Measurements from ENCODE around the gene ZNF710.
"Not testable (repeated sequence)": the region's sequence is repeated elsewhere in the genome, so short reads cannot be mapped to it uniquely, and the experiment has no call there.

Gene ZNF710

GRCh38 chr15:90001062-90001682 is at the start of gene ZNF710:
TSS of gene ZNF710 (plus strand) at chr15:90001324. CDS start at chr15:90067138, 65,814 bp downstream.
- peak; percentile 30 for DNase-seq (ENCODE audit: low spot score)

- no peak for DNase-seq (ENCODE audit: low spot score)
Measured at GRCh38 chr15:89954541-89954940, 46.6 kb upstream of the ZNF710 start.

GRCh38 chr15:89955449-89955998 is 45.6 kb upstream of the ZNF710 start:
- DNase-seq (ENCODE audit: low spot score): not testable (repeated sequence)

GRCh38 chr15:89958107-89958805 is 42.9 kb upstream of the ZNF710 start:
- peak; percentile 21 for DNase-seq (ENCODE audit: low spot score)

DNA sequence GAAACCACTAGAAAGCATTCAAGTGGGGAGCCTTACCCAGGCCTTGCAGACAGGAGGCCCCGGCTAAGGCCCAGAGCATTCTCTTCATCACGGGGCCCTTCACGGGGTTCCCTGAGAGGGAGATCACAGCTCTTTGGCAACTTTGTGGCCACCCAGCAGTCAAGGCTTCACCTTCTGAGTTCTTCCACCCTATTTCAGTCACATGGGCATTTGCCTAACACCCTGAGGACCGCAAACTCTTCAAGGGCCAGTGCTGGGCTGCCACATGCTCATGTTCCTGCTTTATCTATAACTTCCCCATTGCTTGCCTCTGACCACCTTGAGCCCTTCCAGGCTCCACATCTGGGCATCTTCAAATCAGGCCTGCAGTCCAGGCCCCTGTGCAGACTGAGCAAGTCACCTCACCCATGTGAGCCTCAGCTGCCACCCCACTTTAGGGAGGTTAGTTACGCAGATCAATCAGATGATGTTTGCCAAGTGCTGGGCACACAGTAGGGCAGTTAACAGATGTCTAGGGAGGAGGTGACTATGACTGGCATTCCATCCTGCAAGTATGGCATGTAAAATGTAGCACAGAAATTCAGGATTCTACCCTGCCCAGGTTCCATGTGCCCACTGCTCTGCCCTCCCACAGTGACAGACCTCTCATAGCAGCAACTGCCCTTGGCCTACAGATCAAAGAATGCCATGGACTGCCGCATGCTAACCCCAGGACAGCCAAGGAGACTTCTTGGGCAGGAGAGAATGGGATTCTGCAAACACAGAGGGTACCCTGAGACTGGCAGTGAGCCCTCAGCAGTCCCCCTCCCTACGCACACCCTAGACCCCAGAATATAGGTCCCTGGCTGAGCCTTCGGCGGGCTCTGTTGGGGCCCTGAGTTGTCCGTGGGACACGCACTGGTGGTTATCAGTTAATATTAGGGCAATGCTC is 37.6 kb upstream of the ZNF710 start:
- no peak for DNase-seq (ENCODE audit: low spot score)

DNA sequence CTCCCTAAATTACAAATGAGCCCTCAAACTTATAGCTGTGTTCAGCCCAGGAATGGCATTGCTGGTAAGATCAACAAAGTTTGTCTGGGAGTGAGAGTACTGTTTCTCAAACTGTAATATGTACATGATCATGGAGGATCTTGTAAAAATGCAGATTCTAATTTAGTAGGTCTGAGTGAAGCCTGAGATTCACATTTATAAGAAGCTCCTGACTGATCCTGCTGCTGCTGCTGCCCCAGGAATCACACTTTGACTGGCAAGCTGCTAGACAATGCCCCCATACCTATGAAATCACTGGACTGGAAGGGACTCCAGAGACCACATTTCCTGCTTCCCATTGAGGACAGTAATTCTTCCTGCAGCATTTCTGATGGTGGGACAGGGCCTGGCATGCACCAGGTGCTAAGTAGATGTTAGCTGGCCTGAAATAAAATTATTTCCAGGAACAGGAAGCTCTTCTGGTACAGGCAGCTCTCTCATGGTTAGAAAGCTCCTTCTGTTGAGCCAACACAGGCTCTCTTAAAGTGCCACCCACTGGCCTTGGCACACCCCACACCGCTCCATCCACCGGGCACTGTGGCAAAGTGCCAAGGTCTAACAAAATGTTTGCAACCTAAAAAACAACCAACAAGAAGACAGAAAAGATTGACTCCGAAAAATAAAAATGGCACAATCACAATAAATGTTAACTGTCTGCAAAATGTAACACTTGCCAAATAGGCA is 36.7 kb upstream of the ZNF710 start:
- DNase-seq (ENCODE audit: low spot score): no peak

DNA sequence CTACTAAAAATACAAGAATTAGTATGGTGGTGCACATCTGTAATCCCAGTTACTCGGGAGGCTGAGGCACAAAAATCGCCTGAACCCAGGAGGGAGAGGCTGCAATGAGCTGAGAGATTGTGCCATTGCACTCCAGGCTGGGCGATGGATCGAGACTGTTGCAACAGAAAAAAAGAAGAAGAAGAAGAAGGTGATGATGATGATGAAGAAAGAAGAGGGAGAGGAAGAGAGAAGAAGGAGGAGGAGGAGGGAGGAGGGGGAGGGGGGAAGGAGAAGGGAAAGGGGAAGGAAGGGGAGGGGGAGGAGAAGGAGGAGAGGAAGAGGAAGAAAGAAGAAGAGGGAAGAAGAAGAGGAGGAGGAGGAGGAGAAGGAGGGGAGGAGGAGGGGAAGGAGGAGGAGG is 33.2 kb upstream of the ZNF710 start:
- DNase-seq (ENCODE audit: low spot score): no peak

DNA sequence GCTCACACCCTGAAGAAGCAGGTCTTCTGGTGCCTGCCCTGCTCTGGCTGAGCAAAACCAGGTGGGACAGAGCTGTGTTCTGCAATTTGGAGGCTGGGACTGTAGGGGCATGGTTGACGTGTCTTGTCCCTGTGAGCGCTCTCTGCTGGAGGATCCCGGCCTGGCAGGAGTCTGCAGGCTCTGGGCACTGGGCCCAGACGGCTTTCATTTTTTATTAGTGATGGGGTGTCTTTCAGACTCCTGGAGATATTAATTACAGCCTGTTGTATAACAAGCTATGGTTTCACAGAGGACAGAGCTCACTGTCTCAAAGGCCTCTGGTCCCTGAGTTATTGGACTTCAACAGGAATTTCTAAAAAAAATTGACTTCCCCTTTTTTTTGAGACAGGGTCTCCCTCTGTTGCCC is 29.5 kb upstream of the ZNF710 start:
- DNase-seq (ENCODE audit: low spot score): no peak

GRCh38 chr15:89972085-89972484 is 29.0 kb upstream of the ZNF710 start:
- no peak for DNase-seq (ENCODE audit: low spot score)

GRCh38 chr15:89975482-89976245 is 25.5 kb upstream of the ZNF710 start:
- DNase-seq (ENCODE audit: low spot score): no peak

GRCh38 chr15:89976246-89976600 is 24.9 kb upstream of the ZNF710 start:
- DNase-seq (ENCODE audit: low spot score): no peak

- not testable (repeated sequence) for DNase-seq (ENCODE audit: low spot score)
Measured at GRCh38 chr15:89977836-89978235, 23.3 kb upstream of the ZNF710 start.

- DNase-seq (ENCODE audit: low spot score): no peak
Measured at GRCh38 chr15:89978914-89979313, 22.2 kb upstream of the ZNF710 start.

DNA sequence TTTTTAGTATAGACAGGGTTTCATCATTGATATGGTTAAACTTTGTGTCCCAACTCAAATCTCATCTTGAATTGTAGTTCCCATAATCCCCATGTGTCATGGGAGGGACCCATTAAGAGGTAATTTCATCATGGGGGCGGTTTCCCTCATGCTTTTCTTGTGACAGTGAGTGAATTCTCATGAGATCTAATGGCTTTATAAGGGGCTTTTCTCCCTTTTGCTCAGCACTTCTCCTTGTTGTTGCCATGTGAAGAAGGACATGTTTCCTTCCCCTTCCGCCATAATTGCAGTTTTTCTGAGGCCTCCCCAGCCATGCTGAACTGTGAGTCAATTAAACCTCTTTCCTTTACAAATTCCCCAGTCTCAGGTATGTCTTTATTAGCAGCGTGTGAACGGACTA is 20.2 kb upstream of the ZNF710 start:
- DNase-seq (ENCODE audit: low spot score): no peak

- no peak for DNase-seq (ENCODE audit: low spot score)
Measured at GRCh38 chr15:89982315-89983055, 18.6 kb upstream of the ZNF710 start.

GRCh38 chr15:89984001-89984400 is 17.1 kb upstream of the ZNF710 start:
- DNase-seq (ENCODE audit: low spot score): no peak

- no peak for DNase-seq (ENCODE audit: low spot score)
Measured at GRCh38 chr15:89984421-89985010, 16.6 kb upstream of the ZNF710 start.

DNA sequence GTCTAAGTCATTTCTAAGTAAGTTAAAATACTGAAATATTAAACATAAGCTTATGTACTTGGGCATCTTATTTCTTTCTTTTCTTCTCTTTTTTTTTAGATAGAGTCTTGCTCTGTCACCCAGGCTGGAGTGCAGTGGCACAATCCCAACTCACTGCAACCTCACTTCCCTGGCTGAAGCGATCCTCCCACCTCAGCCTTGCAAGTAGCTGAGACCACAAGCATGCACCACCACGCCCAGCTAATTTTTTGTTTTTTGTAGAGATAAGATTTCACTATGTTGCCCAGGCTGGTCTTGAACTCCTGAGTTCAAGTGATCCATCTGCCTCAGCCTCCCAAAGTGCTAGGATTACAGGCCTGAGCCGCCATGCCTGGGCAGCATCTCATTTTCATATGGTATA is 16.0 kb upstream of the ZNF710 start:
- no peak for DNase-seq (ENCODE audit: low spot score)

DNA sequence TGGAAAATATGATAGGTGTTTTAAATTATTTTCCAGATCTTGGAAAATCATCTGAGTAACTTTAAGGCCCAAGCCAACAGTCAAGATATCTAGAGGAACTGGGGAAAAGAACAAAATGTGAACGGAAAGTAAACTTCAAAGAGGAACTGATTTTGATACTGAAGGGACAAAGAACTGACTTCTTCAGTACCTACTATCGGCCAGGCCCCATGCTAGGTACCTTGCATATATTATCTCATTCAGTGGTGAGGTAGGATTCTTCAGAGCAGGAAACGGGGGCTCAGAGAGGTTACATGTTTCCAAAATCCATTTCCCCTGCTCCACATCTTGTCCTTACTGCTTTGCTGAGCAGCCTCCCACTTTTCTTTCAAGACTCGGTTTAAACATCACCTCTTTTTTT is 9.8 kb upstream of the ZNF710 start:
- DNase-seq (ENCODE audit: low spot score): no peak

DNA sequence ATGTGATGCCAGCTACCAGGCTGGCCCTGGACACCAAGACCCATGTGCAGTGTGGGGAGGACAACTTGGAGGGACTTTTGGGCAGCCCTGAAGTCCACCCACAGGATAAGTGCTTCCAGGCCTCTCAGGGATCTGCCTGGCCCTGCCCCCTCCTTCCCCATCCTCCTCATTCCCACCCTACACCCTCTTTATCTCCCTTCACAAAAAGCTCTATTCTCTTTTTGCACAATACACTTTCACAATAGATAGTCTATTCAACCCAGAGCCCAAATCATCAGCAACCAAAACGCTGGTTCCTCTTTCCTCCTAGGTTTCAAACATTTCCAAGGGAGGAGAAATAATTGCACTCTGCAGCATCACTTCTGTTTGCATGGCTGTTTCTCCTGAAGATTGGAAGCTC is 7.8 kb upstream of the ZNF710 start:
- no peak for DNase-seq (ENCODE audit: low spot score)

All from LoVo (cell line).